SK-N-MC (cell line): Measurements from ENCODE around the gene AUTS2.

Experiments
- EZH2 ChIP-seq: fragments of 200-600 bp; sonication (generic); IDR thresholded peaks from one replicate; pipeline ENCODE4 v1.6.1; 2017; ENCODE audit warnings: antibody characterized with exemption
- POLR2AphosphoS5 ChIP-seq: IDR thresholded peaks from 2 replicates; pipeline ENCODE4 v1.6.1; 2012; ENCODE audit warnings: mild to moderate bottlenecking, low read depth, low read length, borderline replicate concordance

DNA sequence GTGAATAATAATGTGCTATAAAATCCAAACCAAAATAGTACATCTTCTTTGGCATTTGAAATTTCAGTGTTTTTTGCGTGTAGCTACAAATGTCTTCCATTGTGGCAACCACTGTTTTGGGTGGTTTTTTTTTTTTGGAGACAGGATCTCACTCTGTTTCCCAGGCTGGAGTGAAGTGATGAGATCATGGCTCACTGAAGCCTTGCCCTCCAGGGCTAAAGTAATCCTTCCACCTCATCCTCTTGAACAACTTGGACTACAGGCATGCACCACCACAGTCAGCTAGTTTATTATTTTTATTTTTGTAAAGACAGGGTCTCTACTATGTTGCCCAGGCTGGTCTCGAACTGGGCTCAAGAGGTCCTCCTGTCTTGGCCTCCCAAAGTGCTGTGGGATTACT, 455.1 kb downstream of the AUTS2 start:
- TF ChIP-seq POLR2AphosphoS5 (no peak), EZH2 (no peak)
